Adrenal gland (tissue), 12 donors: ENCODE data around the gene HTRA3. TPM values are rescaled to one million over a fixed set of nuclear protein-coding genes. Genes with fewer than 3 reads are reported as not detected.

Experiments used
- DNase-seq, 7 donors: peaks; one replicate each; pipeline ENCODE4 v3.0.0-alpha.2; 2019 to 2020
- H3K27ac ChIP-seq, 5 donors: fragments of 200-600 bp; sonication (generic) in 4 of 5; 1 replicate in 3 of 5; 2 replicates in 2 of 5; pipeline versions ENCODE4 v1.5.1 to v1.8.0; 2016 to 2020; ENCODE audit warnings: mild to moderate bottlenecking in 1 of 5
- H3K27me3 ChIP-seq: fragments of 200-600 bp; 2 replicates; pipeline ENCODE4 v1.8.0; 2021
- H3K36me3 ChIP-seq, 2 donors: fragments of 200-600 bp; replicated peaks in 1 of 2; 1 replicate in 1 of 2; 2 replicates in 1 of 2; pipeline versions ENCODE4 v1.5.1 to v1.8.0; 2018 to 2022
- H3K4me1 ChIP-seq, 2 donors: fragments of 200-600 bp; replicated peaks in 1 of 2; 1 replicate in 1 of 2; 2 replicates in 1 of 2; pipeline versions ENCODE4 v1.5.1 to v1.8.0; 2018 to 2021
- H3K4me3 ChIP-seq, 4 donors: fragments of 200-600 bp; sonication (generic) in 3 of 4; one replicate each; pipeline ENCODE4 v1.5.1; 2016 to 2018
- H3K9me3 ChIP-seq, 3 donors: fragments of 200-600 bp; sonication (generic) in 1 of 3; replicated peaks in 1 of 3; 1 replicate in 2 of 3; 2 replicates in 1 of 3; pipeline versions ENCODE4 v1.5.1 to v1.8.0; 2016 to 2021
- CTCF ChIP-seq, 6 experiments: fragments of 450-650 bp in 4 of 6; fragments of 200-600 bp in 2 of 6; sonication (generic) in 1 of 6; IDR thresholded peaks; 1 replicate in 5 of 6; 2 replicates in 1 of 6; pipeline versions ENCODE4 v1.5.1 to v1.8.0; 2016 to 2021; ENCODE audit warnings: antibody characterized with exemption in 6 of 6, mild to moderate bottlenecking in 2 of 6, moderate library complexity in 1 of 6
- POLR2A ChIP-seq, 2 donors: fragments of 450-650 bp; IDR thresholded peaks; one replicate each; pipeline ENCODE4 v1.6.1; 2017; ENCODE audit warnings: antibody characterized with exemption in 2 of 2, mild to moderate bottlenecking in 2 of 2, moderate library complexity in 1 of 2
- WGBS, 4 donors: extraction: QIAGEN DNeasy Blood & Tissue Kit in 2 of 4; methylation state at CpG; one replicate each; pipeline versions ENCODE4 v1.1.5 to v1.1.7; 2013 to 2017; 5-methylcytosine and 5-hydroxymethylcytosine counted together
- intact Hi-C, 2 donors: fragments of 100-400 bp; cut with DNase I; formaldehyde crosslinking; loops; one replicate each; pipeline versions ENCODE4 v1.14.1 to v1.15.0; 2022 to 2023
- polyA plus RNA-seq, 3 donors: library from polyadenylated mRNA; stranded (reverse); fragments of 200-250 nt in 2 of 3; fragments of 350-450 nt in 1 of 3; fragmentation: Illumina TruSeq in 1 of 3; extraction: RNeasy Lipid Tissue Mini Kit (QIAGEN cat#74804) in 1 of 3; gene quantifications; one replicate each; pipeline ENCODE4 v1.2.3, GENCODE V29; 2013 to 2014
- total RNA-seq, 9 donors: library from RNA; depleted of rRNA in 4 of 9; stranded (reverse); fragments of >200 nt in 4 of 9; fragments of 120-200 nt in 1 of 9; fragmentation: NEBNext Ultra II Directional in 1 of 9; extraction: Animal tissue kit (Norgen Biotek cat#: 25700) in 1 of 9; gene quantifications; one replicate each; pipeline versions ENCODE4 v1.1.0 to v1.2.4, GENCODE V29; 2013 to 2023
- donor health status: healthy with polysubstance abuse.
- donor health status: Bipolar disorder and iron deficiency.
- donor health status: DM: yes; HTN: yes; CAD: no.
- donor health status: DM: no; HTN: no; CAD: no.
- donor health status: DM: no; HTN: no; CAD: no.
- donor health status: DM: yes; HTN: yes; CAD: no.

HTRA3 gene
- total and polyA plus RNA-seq, 12 donors, result 1.6 to 14.0 (median 4.2) TPM

GRCh38 chr4:8235224-8235623 is 34.3 kb upstream of the HTRA3 start:
- TF ChIP-seq POLR2A (IDR thresholded peaks at IDR 0.05) (no peak), CTCF (IDR thresholded peaks at IDR 0.05) (no peak)
- no peaks in the 10 kb centered on the region for H3K4me1 ChIP-seq
- no peak overlapping the region for H3K27ac ChIP-seq
- DNase-seq, result no peak
- intact Hi-C loops, result no loop called here
- WGBS, 4 donors, result 83 to 100% (median 85%) methylated on average over 8 to 13 of the region's 13 CpGs
- no peaks in the 10 kb centered on the region for H3K27me3 ChIP-seq
- no peak overlapping the region for H3K4me3 ChIP-seq
- H3K36me3 ChIP-seq, result peaks cover 0 to 40% of the 10 kb centered on the region in 2 donors
- H3K9me3 ChIP-seq, result no peaks in the 10 kb centered on the region

DNA sequence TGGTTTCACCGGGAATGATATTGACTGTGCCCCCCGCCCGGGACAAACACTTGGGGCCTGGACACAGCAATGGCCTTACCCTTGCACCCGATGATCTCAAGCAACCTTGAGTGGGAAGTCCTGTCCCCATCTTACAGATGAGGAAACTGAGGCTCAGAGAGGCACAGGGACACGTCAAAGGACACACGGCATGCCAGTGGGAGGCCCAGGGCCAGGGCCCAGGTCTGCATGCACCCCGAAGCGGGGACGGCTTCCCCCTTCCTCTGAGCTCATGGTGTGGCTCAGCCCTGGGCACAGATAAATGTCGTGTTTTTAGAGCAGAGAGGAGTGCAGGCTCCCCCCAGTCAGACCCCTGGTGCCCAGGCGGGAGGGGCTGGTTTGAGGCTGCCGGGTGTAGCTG is 33.9 kb upstream of the HTRA3 start:
- H3K27ac ChIP-seq, result no peak overlapping the region
- H3K4me3 ChIP-seq, result no peak overlapping the region
- 87 to 93% (median 92%) methylated on average over 4 to 12 of the region's 12 CpGs for WGBS, 4 donors
- no peaks in the 10 kb centered on the region for H3K4me1 ChIP-seq
- no peak for DNase-seq
- peaks cover 0 to 40% of the 10 kb centered on the region in 2 donors for H3K36me3 ChIP-seq
- intact Hi-C loops, result no loop called here
- no peaks in the 10 kb centered on the region for H3K27me3 ChIP-seq
- TF ChIP-seq CTCF (IDR thresholded peaks at IDR 0.05), result no peak
- TF ChIP-seq POLR2A (IDR thresholded peaks at IDR 0.05), result no peak
- H3K9me3 ChIP-seq, result no peaks in the 10 kb centered on the region

GRCh38 chr4:8236106-8236919 is 33.2 kb upstream of the HTRA3 start:
- no peak overlapping the region for H3K4me3 ChIP-seq
- intact Hi-C loops, result no loop called here
- peaks cover 0 to 40% of the 10 kb centered on the region in 2 donors for H3K36me3 ChIP-seq
- no peak for DNase-seq
- H3K27ac ChIP-seq, result no peak overlapping the region
- no peaks in the 10 kb centered on the region for H3K4me1 ChIP-seq
- H3K9me3 ChIP-seq, result no peaks in the 10 kb centered on the region
- 73 to 88% (median 79%) methylated on average over 7 to 24 of the region's 24 CpGs for WGBS, 4 donors
- TF ChIP-seq CTCF (IDR thresholded peaks at IDR 0.05) (no peak), POLR2A (IDR thresholded peaks at IDR 0.05) (no peak)
- H3K27me3 ChIP-seq, result no peaks in the 10 kb centered on the region

DNA sequence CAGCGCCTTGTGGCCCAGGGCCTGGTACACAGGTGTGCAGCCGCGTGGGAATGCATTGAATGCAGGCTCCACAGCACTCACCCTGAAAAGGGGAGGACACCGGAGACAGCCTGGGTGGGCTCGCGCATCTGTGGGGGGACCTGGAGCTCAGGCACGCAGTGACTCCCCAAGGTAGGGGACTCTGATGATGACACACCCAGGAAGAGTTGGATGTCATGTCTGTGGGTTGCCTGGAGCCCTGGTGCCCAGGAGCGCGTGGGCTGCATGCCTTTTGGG is 32.7 kb upstream of the HTRA3 start:
- H3K36me3 ChIP-seq, result peaks cover 0 to 40% of the 10 kb centered on the region in 2 donors
- intact Hi-C loops, result no loop called here

More for the DNA sequence above, 32.7 kb upstream of the HTRA3 start:
- Histone ChIP-seq H3K27ac (no peak overlapping the region), H3K4me3 (no peak overlapping the region), H3K4me1 (no peaks in the 10 kb centered on the region), H3K27me3 (no peaks in the 10 kb centered on the region), H3K9me3 (no peaks in the 10 kb centered on the region)
- TF ChIP-seq POLR2A (IDR thresholded peaks at IDR 0.05) (no peak), CTCF (IDR thresholded peaks at IDR 0.05) (no peak)
- 87 to 94% (median 92%) methylated on average over 3 to 9 of the region's 9 CpGs for WGBS, 4 donors
- DNase-seq, result no peak
